Adipocyte (in vitro differentiated cells): ENCODE results near the gene TCF7L1.

Experiments used
- DNase-seq: peaks from one replicate; pipeline ENCODE4 v3.0.0-alpha.2; 2015; ENCODE audit warnings: low read depth
- H3K27me3 ChIP-seq: replicated peaks from 2 replicates; pipeline ENCODE4 v1.7.0; 2013; ENCODE audit warnings: mild to moderate bottlenecking, low read length, moderate library complexity; ENCODE audit not compliant: control insufficient read depth, insufficient read depth
- H3K36me3 ChIP-seq: 2 replicates; pipeline ENCODE4 v1.7.0; 2013; ENCODE audit warnings: low read length, mild to moderate bottlenecking, moderate library complexity; ENCODE audit not compliant: control insufficient read depth, insufficient read depth, severe bottlenecking
- H3K4me1 ChIP-seq: 2 replicates; pipeline ENCODE4 v1.7.0; 2013; ENCODE audit warnings: mild to moderate bottlenecking, low read length, moderate library complexity; ENCODE audit not compliant: control insufficient read depth, insufficient read depth
- H3K4me3 ChIP-seq: 2 replicates; pipeline ENCODE4 v1.7.0; 2013; ENCODE audit warnings: mild to moderate bottlenecking, low read length, moderate library complexity
- H3K9ac ChIP-seq: 2 replicates; pipeline ENCODE4 v1.7.0; 2013; ENCODE audit warnings: mild to moderate bottlenecking, low read length, moderate library complexity
- H3K9me3 ChIP-seq: 2 replicates; pipeline ENCODE4 v1.7.0; 2013; ENCODE audit warnings: mild to moderate bottlenecking, low read length, moderate library complexity; ENCODE audit not compliant: control insufficient read depth

The TCF7L1 gene

DNA sequence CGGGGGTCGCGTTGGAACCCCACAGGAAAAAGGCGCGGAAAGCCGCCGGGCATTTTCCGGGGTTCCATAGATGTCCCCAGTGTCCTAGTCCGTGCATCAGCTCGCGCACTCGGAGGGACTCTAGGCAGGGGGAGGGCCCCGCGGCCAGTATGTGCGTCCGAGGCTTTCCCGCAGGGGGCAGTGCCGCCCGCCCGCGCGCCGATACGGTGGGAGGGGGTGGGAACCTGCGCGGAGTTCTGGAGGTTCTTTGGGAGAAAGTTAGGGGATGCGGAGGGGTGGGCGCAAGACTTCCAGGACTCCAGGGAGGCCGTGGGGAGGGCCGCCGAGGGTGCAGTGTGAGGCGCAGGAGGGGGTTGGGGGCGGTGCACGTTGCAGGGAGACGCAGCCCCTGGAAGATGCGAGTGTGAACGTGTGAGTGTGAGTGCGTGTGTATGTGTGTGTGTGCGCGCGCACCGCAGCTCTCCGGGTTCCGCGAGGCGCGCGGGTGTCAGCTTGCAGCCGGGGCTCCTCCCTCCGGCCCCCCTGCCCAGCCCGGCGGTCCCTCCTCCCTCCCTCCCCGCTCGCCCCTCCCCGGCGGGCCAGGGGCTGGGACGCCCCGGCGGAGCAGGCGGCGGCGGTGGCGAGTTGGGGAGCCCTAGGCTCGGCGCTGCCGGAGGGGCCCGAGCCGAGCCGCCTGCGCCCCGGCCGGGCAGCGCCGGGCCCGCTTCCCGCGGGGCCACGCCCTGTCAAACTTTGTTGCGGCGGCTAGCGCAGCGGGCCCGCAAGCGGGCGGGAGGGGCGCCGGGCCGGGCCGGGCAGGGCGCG lies at the start of gene TCF7L1:
Gene TCF7L1 (plus strand): TSS at position 559 of the 804 bp plus-strand sequence. CDS start 293 bp downstream, outside the sequence.
- DNase-seq: peak; percentile 96
- peaks cover 30% of the 10 kb centered on the region for H3K4me1 ChIP-seq
- H3K27me3 ChIP-seq: no peaks in the 10 kb centered on the region

GRCh38 chr2:85085563-85085962 lies 47.6 kb upstream of the TCF7L1 start:
- H3K4me3 ChIP-seq: no peak overlapping the region
- peaks cover 30% of the 10 kb centered on the region for H3K27me3 ChIP-seq
- no peaks in the 10 kb centered on the region for H3K36me3 ChIP-seq
- H3K9ac ChIP-seq: no peak overlapping the region
- peaks cover 16% of the 10 kb centered on the region for H3K9me3 ChIP-seq
- no peak for DNase-seq
- H3K4me1 ChIP-seq: no peaks in the 10 kb centered on the region

More for the DNA sequence above, at the start of gene TCF7L1:
- no peaks in the 10 kb centered on the region for H3K9me3 ChIP-seq
- no peaks in the 10 kb centered on the region for H3K36me3 ChIP-seq
- H3K9ac ChIP-seq: peak within 1 kb of the TSS; percentile 90
- H3K4me3 ChIP-seq: peak within 1 kb of the TSS; percentile 92

DNA sequence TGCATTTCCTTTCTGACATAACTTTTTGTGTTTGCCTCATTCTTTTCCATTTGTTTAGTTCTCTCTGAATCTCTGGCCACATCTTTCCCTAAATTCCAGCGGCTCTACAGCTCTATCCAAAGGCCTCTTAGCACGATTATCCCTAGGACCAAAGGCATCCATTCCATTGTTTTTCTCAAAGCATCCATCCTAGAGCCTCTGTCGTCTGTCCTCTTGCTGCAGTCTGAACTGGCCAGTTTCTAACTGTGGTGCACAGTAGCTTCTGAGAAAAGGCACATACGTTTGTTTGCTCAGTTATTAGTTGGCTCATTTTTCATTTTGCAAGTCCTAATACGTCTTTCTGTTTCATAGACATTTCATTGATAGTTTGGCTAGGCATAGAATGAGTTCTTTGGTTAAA lies 45.7 kb upstream of the TCF7L1 start:
- no peak for DNase-seq
- Histone ChIP-seq H3K9me3 (peaks cover 2% of the 10 kb centered on the region), H3K36me3 (no peaks in the 10 kb centered on the region), H3K4me1 (no peaks in the 10 kb centered on the region), H3K27me3 (peaks cover 29% of the 10 kb centered on the region), H3K4me3 (no peak overlapping the region), H3K9ac (no peak overlapping the region)

DNA sequence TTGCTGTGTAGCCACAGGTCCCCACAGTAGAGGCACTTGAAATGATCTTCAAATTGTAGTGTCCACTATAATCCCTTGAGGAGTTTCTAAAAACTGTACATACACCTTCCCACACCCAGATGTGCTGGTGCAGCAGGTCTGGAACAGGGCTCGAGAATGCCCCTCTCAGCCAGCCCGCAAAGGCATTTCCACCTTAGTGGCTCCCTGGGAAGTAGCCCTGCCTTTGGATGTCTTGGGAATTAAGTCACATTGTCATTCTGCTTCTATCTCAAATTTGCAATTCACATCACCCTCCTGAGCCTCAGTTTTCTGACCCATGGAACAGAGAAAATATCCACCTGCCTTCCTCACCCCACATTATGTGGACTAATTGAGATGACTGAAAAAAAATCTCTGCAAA lies 44.3 kb upstream of the TCF7L1 start:
- Histone ChIP-seq H3K9me3 (no peaks in the 10 kb centered on the region), H3K4me1 (no peaks in the 10 kb centered on the region), H3K27me3 (peaks cover 20% of the 10 kb centered on the region), H3K9ac (no peak overlapping the region), H3K36me3 (no peaks in the 10 kb centered on the region), H3K4me3 (no peak overlapping the region)
- no peak for DNase-seq

- H3K4me3 ChIP-seq: no peak overlapping the region
- no peak overlapping the region for H3K9ac ChIP-seq
- H3K27me3 ChIP-seq: peaks cover 20% of the 10 kb centered on the region
- no peak for DNase-seq
- no peaks in the 10 kb centered on the region for H3K36me3 ChIP-seq
- H3K9me3 ChIP-seq: no peaks in the 10 kb centered on the region
- no peaks in the 10 kb centered on the region for H3K4me1 ChIP-seq
Observed at GRCh38 chr2:85089585-85089984, 43.6 kb upstream of the TCF7L1 start.

- Histone ChIP-seq H3K4me3 (no peak overlapping the region), H3K4me1 (no peaks in the 10 kb centered on the region), H3K9me3 (no peaks in the 10 kb centered on the region), H3K27me3 (peaks cover 11% of the 10 kb centered on the region), H3K36me3 (no peaks in the 10 kb centered on the region), H3K9ac (no peak overlapping the region)
- DNase-seq: no peak
Observed at GRCh38 chr2:85091838-85092237, 41.4 kb upstream of the TCF7L1 start.

- no peaks in the 10 kb centered on the region for H3K4me1 ChIP-seq
Observed at GRCh38 chr2:85095094-85095493, 38.1 kb upstream of the TCF7L1 start.

DNA sequence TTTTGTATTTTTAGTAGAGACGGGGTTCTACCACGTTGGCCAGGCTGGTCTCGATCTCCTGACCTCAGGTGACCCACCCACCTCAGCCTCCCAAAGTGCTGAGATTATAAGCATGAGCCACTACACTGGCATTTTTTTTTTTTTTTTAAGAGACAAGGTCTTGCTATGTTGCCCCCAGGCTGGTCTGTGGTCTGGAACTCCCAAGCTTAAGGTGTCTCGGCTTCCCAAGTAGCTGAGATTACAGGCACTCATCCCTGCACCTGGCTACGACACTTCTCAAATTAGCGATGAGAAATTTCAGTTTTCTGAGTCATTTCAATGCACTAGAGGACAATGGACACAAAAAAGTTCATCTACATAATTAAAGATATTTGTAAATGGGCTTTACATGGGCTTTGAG lies 36.6 kb upstream of the TCF7L1 start:
- Histone ChIP-seq H3K36me3 (no peaks in the 10 kb centered on the region), H3K4me3 (no peak overlapping the region), H3K27me3 (peaks cover 3% of the 10 kb centered on the region), H3K9ac (no peak overlapping the region), H3K4me1 (no peaks in the 10 kb centered on the region), H3K9me3 (no peaks in the 10 kb centered on the region)
- no peak for DNase-seq

More at GRCh38 chr2:85095094-85095493, 38.1 kb upstream of the TCF7L1 start:
- Histone ChIP-seq H3K9me3 (no peaks in the 10 kb centered on the region), H3K36me3 (no peaks in the 10 kb centered on the region), H3K9ac (no peak overlapping the region), H3K27me3 (no peaks in the 10 kb centered on the region), H3K4me3 (no peak overlapping the region)
- DNase-seq: no peak

DNA sequence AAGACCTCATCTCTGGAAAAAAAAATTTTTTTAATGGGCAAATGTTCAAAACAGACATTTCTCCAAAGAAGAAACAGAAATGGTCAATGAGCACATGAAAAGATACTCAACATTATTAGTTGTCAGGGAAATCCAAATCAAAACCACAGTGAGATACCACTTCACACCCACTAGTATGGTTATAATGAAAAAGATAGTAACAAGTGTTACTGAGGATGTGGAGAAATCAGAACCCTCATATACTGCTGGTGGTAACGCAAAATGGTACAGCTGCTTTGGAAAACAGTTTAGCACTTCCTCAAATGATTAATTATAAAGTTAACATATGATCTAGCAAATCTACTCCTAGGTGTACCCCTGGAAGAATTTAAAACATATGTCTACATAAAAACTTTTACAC lies 29.0 kb upstream of the TCF7L1 start:
- Histone ChIP-seq H3K9ac (no peak overlapping the region), H3K4me3 (no peak overlapping the region), H3K9me3 (no peaks in the 10 kb centered on the region), H3K27me3 (peaks cover 3% of the 10 kb centered on the region), H3K36me3 (no peaks in the 10 kb centered on the region), H3K4me1 (peaks cover 5% of the 10 kb centered on the region)
- no peak for DNase-seq

GRCh38 chr2:85106489-85107180 lies 26.6 kb upstream of the TCF7L1 start:
- peaks cover 12% of the 10 kb centered on the region for H3K4me1 ChIP-seq
- no peaks in the 10 kb centered on the region for H3K36me3 ChIP-seq
- peak; percentile 87 for DNase-seq
- H3K9me3 ChIP-seq: no peaks in the 10 kb centered on the region
- no peak overlapping the region for H3K9ac ChIP-seq
- H3K4me3 ChIP-seq: no peak overlapping the region
- no peaks in the 10 kb centered on the region for H3K27me3 ChIP-seq

DNA sequence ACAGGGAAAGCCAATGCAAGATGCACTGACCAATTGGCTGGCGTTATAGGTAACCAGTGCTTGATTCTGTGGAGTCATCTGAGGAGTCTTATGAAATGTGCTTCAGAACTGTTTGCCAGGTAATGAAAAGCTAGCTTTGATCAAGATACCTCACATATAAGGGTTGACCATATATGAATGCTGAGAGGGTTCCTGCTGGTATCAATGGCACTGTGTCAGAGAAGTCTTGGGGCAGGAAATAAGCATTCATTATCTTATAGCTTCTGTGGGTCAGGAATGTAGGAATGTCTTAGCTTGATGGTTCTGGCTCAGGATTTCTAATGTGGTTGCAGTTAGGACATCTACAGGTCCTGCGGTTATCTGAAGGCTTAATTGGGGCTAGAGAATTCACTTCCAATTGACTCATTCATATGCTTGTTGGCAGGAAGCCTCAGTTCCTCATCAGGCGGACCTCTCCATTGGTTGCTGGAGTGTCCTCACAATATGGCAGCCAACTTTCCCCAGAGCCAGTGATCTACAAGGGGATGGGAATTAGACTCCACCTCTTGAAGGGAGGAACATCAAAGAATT lies 22.1 kb upstream of the TCF7L1 start:
- H3K27me3 ChIP-seq: no peaks in the 10 kb centered on the region
- no peak for DNase-seq
- no peaks in the 10 kb centered on the region for H3K9me3 ChIP-seq

More for the DNA sequence above, 22.1 kb upstream of the TCF7L1 start:
- Histone ChIP-seq H3K4me1 (peaks cover 20% of the 10 kb centered on the region), H3K9ac (no peak overlapping the region), H3K36me3 (no peaks in the 10 kb centered on the region), H3K4me3 (no peak overlapping the region)
